HG02763 (cell line): Measurements from ENCODE around the gene ZNF440.

ENCODE experiments used
- ATAC-seq: cut with Tn5 transposase; IDR thresholded peaks from one replicate; pipeline ENCODE4 v1.9.1; 2021; ENCODE audit warnings: mild to moderate bottlenecking, moderate library complexity; ENCODE audit not compliant: unreplicated experiment

Gene ZNF440

GRCh38 chr19:11881151-11881800, 67.2 kb downstream of the ZNF440 start:
- no peak for ATAC-seq

GRCh38 chr19:11882606-11883005, 68.5 kb downstream of the ZNF440 start:
- ATAC-seq, result no peak
